T-helper 2 cell treated with Interferon-gamma antibody and Interleukin-4, amounts not matched to agents 100 ng/mL and 5 ng/mL, for 36 hours (primary cell): ENCODE data around the gene MAPKAPK3. TPM values are rescaled to one million over a fixed set of nuclear protein-coding genes. Genes with fewer than 3 reads are reported as not detected.

ENCODE experiments used
- intact Hi-C: fragments of 100-400 bp; cut with micrococcal nuclease; formaldehyde crosslinking; loops from one replicate; pipeline ENCODE4 v1.15.1; 2023
- total RNA-seq: library from RNA; stranded (reverse); gene quantifications from 2 replicates; pipeline ENCODE4 v1.2.3, GENCODE V29; 2022

Gene MAPKAPK3
- total RNA-seq, 1 donor from 2014 or later, result 159 TPM

- intact Hi-C loops, result no loop called here
Measured at GRCh38 chr3:50607271-50608091, 9.5 kb upstream of the MAPKAPK3 start.

- intact Hi-C loops, result no loop called here
Measured at GRCh38 chr3:50608278-50608677, 8.7 kb upstream of the MAPKAPK3 start.

GRCh38 chr3:50609071-50609762, 7.7 kb upstream of the MAPKAPK3 start:
- intact Hi-C loops, result no loop called here

- intact Hi-C loops, result loop anchor here (2.0 to 10.0 kb wide), 5 partner anchors 157 to 1335 kb away; partner anchors contain the start of genes GNAI2, PARP3, RASSF1 and RRP9
Measured at GRCh38 chr3:50609763-50610085, 7.2 kb upstream of the MAPKAPK3 start.

- intact Hi-C loops, result loop anchor here (2.0 to 10.0 kb wide), 5 partner anchors 158 to 1334 kb away; partner anchors contain the start of genes GNAI2, PARP3, RASSF1 and RRP9
Measured at GRCh38 chr3:50610181-50610971, 6.6 kb upstream of the MAPKAPK3 start.

- intact Hi-C loops, result loop anchor here (1.0 to 10.0 kb wide), 6 partner anchors 9 to 1334 kb away; partner anchors contain the start of genes GNAI2, PARP3, RASSF1 and RRP9
Measured at GRCh38 chr3:50610992-50611463, 5.9 kb upstream of the MAPKAPK3 start.

GRCh38 chr3:50611464-50612233, 5.3 kb upstream of the MAPKAPK3 start, which contains the start of gene CISH:
TSS of gene CISH (minus strand) at chr3:50611774. CDS start at chr3:50611650, 124 bp downstream.
- intact Hi-C loops, result loop anchor here (1.0 to 10.0 kb wide), 8 partner anchors 9 to 1333 kb away; partner anchors contain the start of genes GNAI2, MANF, PARP3 and RASSF1

GRCh38 chr3:50612234-50612882, 4.6 kb upstream of the MAPKAPK3 start:
- intact Hi-C loops, result loop anchor here (1.0 to 10.0 kb wide), 6 partner anchors 160 to 1332 kb away; partner anchors contain the start of genes GNAI2, MANF, PARP3 and RRP9

- intact Hi-C loops, result loop anchor here (1.0 to 10.0 kb wide), 6 partner anchors 161 to 1332 kb away; partner anchors contain the start of genes GNAI2, MANF, PARP3 and RRP9
Measured at GRCh38 chr3:50612970-50613846, 3.7 kb upstream of the MAPKAPK3 start.

- intact Hi-C loops, result loop anchor here (5.0 to 10.0 kb wide), 2 partner anchors 1057 to 1330 kb away; partner anchors contain the start of genes PARP3, RRP9 and TEX264
Measured at GRCh38 chr3:50615190-50615589, 1.8 kb upstream of the MAPKAPK3 start.

- intact Hi-C loops, result loop anchor here (1.0 to 10.0 kb wide), 6 partner anchors 36 to 1329 kb away; partner anchors contain the start of genes PARP3, RRP9 and TEX264
Measured at GRCh38 chr3:50616003-50616769, 765 bp upstream of the MAPKAPK3 start.

GRCh38 chr3:50616770-50617095, 218 bp upstream of the MAPKAPK3 start:
- intact Hi-C loops, result loop anchor here (1.0 to 10.0 kb wide), 6 partner anchors 36 to 1328 kb away; partner anchors contain the start of genes PARP3, RRP9 and TEX264

- intact Hi-C loops, result loop anchor here (2.0 to 10.0 kb wide), 3 partner anchors 353 to 1327 kb away; partner anchors contain the start of genes PARP3, RRP9 and TEX264
Measured at GRCh38 chr3:50617911-50618481, 1.0 kb downstream of the MAPKAPK3 start.

GRCh38 chr3:50620420-50620819, 3.5 kb downstream of the MAPKAPK3 start:
- intact Hi-C loops, result no loop called here

- intact Hi-C loops, result no loop called here
Measured at GRCh38 chr3:50620820-50621219, 3.9 kb downstream of the MAPKAPK3 start.

- intact Hi-C loops, result no loop called here
Measured at GRCh38 chr3:50622881-50623280, 5.9 kb downstream of the MAPKAPK3 start.

GRCh38 chr3:50623840-50624474, 7.0 kb downstream of the MAPKAPK3 start:
- intact Hi-C loops, result loop anchor here (1.0 kb wide), 1 partner anchor 26 kb away; no protein-coding TSS in a partner anchor
